K562 (cell line): ENCODE data around the gene PIP4K2C. TPM values are rescaled to one million over a fixed set of nuclear protein-coding genes. Genes with fewer than 3 reads are reported as not detected.

Experiments used
- KLF10 ChIP-seq: fragments of 250-450 bp; sonication (Bioruptor Pico); IDR thresholded peaks from 2 replicates; pipeline ENCODE4 v1.6.1; 2021; ENCODE audit warnings: matching md5 sums
- PHB ChIP-seq: fragments of 250-450 bp; sonication (Bioruptor Pico); IDR thresholded peaks from 2 replicates; pipeline ENCODE4 v1.5.0; 2021
- REST ChIP-seq, 2 experiments: fragments of 450-650 bp; formaldehyde crosslinking in 1 of 2; IDR thresholded peaks; 2 replicates each; pipeline versions ENCODE4 v1.4.0 to v1.6.1; 2014 to 2020; ENCODE audit warnings: mild to moderate bottlenecking in 2 of 2, borderline replicate concordance in 1 of 2, low read depth in 1 of 2
- ZBTB26 ChIP-seq: fragments of 450-650 bp; formaldehyde crosslinking; IDR thresholded peaks from 2 replicates; pipeline ENCODE4 v1.4.0; 2022; ENCODE audit warnings: missing genetic modification characterization
- ZNF12 ChIP-seq: sonication (generic); formaldehyde crosslinking; IDR thresholded peaks from 2 replicates; pipeline ENCODE4 v1.4.0; 2020; ENCODE audit warnings: mild to moderate bottlenecking, missing genetic modification reagents
- ZNF121 ChIP-seq: sonication (generic); formaldehyde crosslinking; conservative IDR thresholded peaks from 2 replicates; pipeline ENCODE4 v1.8.0; 2022; ENCODE audit warnings: missing genetic modification reagents
- ZNF184 ChIP-seq: sonication (generic); formaldehyde crosslinking; IDR thresholded peaks from 2 replicates; pipeline ENCODE4 v1.5.0; 2020; ENCODE audit warnings: missing genetic modification reagents
- ZNF699 ChIP-seq: fragments of 250-450 bp; sonication (Bioruptor Pico); IDR thresholded peaks from 2 replicates; pipeline ENCODE4 v1.8.0; 2021; ENCODE audit warnings: mild to moderate bottlenecking, moderate library complexity; ENCODE audit not compliant: insufficient replicate concordance
- polyA plus RNA-seq, 8 experiments: library from polyadenylated mRNA; depleted of rRNA in 4 of 8; stranded (reverse) in 5 of 8; unstranded in 3 of 8; fragments of >200 nt; fragmentation: Nextera tagmentation in 2 of 8; fragmentation: Illumina TruSeq in 1 of 8; extraction: Ambion mirVana in 2 of 8; extraction: Trizol in 1 of 8; gene quantifications; 2 replicates each; pipeline versions ENCODE4 v1.2.1 to v1.2.3, GENCODE V29; 2011 to 2014; ENCODE audit warnings: inconsistent platforms in 1 of 8, missing spikeins in 1 of 8
- total RNA-seq, 7 experiments: library from RNA; depleted of rRNA in 6 of 7; stranded (reverse); fragments of >200 nt in 6 of 7; fragmentation: Illumina TruSeq in 2 of 7; extraction: Trizol in 2 of 7; gene quantifications; 2 replicates each; pipeline versions ENCODE4 v1.2.1 to v1.2.3, GENCODE V29; 2011 to 2021; ENCODE audit warnings: low replicate concordance in 1 of 7

Gene PIP4K2C
- total and polyA plus RNA-seq, 9 of the 15 experiments (the other 6 are each of a cell fraction or from before 2014, with no cell fraction given), result 9.0 to 41.4 (median 18.3) TPM

- TF ChIP-seq ZBTB26 (CRISPR knock-in tag) (no peak), PHB (no peak), ZNF184 (CRISPR knock-in tag) (no peak), KLF10 (CRISPR knock-in tag) (no peak), REST (IDR thresholded peaks at IDR 0.05; ENCODE audit: borderline replicate concordance) (no peak), REST (CRISPR knock-in tag; IDR thresholded peaks at IDR 0.05; ENCODE audit: low read depth) (no peak), ZNF121 (CRISPR knock-in tag) (no peak), ZNF12 (CRISPR knock-in tag) (no peak), ZNF699 (CRISPR knock-in tag) (no peak)
These were observed 18.8 kb upstream of the PIP4K2C start (continued) for GRCh38 chr12:57571926-57572762.
